22Rv1 (cell line): ENCODE measurements around the gene CTNNA3.

Source experiments
- CTCF ChIP-seq: fragments of 450-650 bp; IDR thresholded peaks from 2 replicates; pipeline ENCODE4 v1.5.1; 2017; ENCODE audit warnings: mild to moderate bottlenecking
- ZFX ChIP-seq: fragments of 450-650 bp; IDR thresholded peaks from 2 replicates; pipeline ENCODE4 v1.6.1; 2017; ENCODE audit warnings: antibody characterized with exemption, borderline replicate concordance

GRCh38 chr10:65903620-65904019 lies 1792.4 kb downstream of the CTNNA3 start:
- no peak for TF ChIP-seq ZFX
- TF ChIP-seq CTCF: no peak
